OCI-LY7 (cell line): Measurements from ENCODE around the gene RAPGEF6.

ENCODE experiments used
- EZH2phosphoT487 ChIP-seq: fragments of 200-600 bp; sonication (generic); IDR thresholded peaks from 2 replicates; pipeline ENCODE4 v1.6.1; 2018; ENCODE audit warnings: low read depth, borderline replicate concordance, mild to moderate bottlenecking, mixed run types, antibody characterized with exemption, low read length, moderate library complexity, mixed read lengths
- TF ChIP-seq, protein P1 (sequence below): fragments of 200-600 bp; sonication (generic); conservative IDR thresholded peaks from 2 replicates; pipeline ENCODE4 v1.5.1; 2014; ENCODE audit warnings: mild to moderate bottlenecking, antibody characterized with exemption, low read length, moderate library complexity, mixed read lengths

DNA sequence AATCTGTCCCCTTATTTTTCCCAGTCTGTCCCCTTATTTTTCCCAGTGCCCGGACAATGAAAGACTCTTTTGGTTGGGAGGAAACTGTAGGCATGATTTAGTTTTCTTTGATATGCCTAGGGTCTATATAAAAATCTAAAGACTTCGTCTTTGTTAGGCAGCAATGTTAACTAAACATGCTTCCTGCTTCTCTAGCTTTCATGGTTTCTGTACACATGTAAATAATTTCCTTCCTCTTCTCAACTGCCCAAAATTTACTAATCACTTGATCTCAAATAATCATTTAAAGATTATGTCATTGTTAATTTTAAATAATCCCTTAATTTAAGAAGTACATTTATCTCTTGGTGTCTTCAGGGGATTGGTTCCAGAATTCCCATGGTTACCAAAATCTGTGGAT, 47.8 kb upstream of the RAPGEF6 start:
- TF ChIP-seq, protein P1, sequence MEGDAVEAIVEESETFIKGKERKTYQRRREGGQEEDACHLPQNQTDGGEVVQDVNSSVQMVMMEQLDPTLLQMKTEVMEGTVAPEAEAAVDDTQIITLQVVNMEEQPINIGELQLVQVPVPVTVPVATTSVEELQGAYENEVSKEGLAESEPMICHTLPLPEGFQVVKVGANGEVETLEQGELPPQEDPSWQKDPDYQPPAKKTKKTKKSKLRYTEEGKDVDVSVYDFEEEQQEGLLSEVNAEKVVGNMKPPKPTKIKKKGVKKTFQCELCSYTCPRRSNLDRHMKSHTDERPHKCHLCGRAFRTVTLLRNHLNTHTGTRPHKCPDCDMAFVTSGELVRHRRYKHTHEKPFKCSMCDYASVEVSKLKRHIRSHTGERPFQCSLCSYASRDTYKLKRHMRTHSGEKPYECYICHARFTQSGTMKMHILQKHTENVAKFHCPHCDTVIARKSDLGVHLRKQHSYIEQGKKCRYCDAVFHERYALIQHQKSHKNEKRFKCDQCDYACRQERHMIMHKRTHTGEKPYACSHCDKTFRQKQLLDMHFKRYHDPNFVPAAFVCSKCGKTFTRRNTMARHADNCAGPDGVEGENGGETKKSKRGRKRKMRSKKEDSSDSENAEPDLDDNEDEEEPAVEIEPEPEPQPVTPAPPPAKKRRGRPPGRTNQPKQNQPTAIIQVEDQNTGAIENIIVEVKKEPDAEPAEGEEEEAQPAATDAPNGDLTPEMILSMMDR: no peak
- TF ChIP-seq EZH2phosphoT487: no peak
